SK-N-SH treated with all-trans-retinoic acid at 6 μM for 48 hours (cell line): ENCODE results near the gene GPRIN3.

Experiments
- PPARA ChIP-seq: fragments of 250-450 bp; sonication (Bioruptor Pico); IDR thresholded peaks from 2 replicates; pipeline ENCODE4 v1.5.0; 2020; ENCODE audit warnings: mild to moderate bottlenecking, borderline replicate concordance
- RARB ChIP-seq: fragments of 250-450 bp; sonication (Bioruptor Pico); IDR thresholded peaks from 2 replicates; pipeline ENCODE4 v1.8.0; 2021; ENCODE audit warnings: mild to moderate bottlenecking, moderate library complexity
- SNAI2 ChIP-seq: fragments of 250-450 bp; sonication (Bioruptor Pico); IDR thresholded peaks from 2 replicates; pipeline ENCODE4 v1.5.0; 2020; ENCODE audit warnings: mild to moderate bottlenecking, moderate library complexity
- ZC3H10 ChIP-seq: fragments of 250-450 bp; sonication (Bioruptor Pico); IDR thresholded peaks from 2 replicates; pipeline ENCODE4 v1.5.1; 2021; ENCODE audit warnings: mild to moderate bottlenecking, moderate library complexity
- ZFP30 ChIP-seq: fragments of 450-650 bp; formaldehyde crosslinking; IDR thresholded peaks from 2 replicates; pipeline ENCODE4 v1.5.0; 2022; ENCODE audit warnings: mild to moderate bottlenecking, moderate library complexity
- TF ChIP-seq, protein P1 (sequence below): fragments of 250-450 bp; sonication (Bioruptor Pico); IDR thresholded peaks from 2 replicates; pipeline ENCODE4 v1.8.0; 2020; ENCODE audit warnings: mild to moderate bottlenecking, moderate library complexity, borderline replicate concordance

DNA sequence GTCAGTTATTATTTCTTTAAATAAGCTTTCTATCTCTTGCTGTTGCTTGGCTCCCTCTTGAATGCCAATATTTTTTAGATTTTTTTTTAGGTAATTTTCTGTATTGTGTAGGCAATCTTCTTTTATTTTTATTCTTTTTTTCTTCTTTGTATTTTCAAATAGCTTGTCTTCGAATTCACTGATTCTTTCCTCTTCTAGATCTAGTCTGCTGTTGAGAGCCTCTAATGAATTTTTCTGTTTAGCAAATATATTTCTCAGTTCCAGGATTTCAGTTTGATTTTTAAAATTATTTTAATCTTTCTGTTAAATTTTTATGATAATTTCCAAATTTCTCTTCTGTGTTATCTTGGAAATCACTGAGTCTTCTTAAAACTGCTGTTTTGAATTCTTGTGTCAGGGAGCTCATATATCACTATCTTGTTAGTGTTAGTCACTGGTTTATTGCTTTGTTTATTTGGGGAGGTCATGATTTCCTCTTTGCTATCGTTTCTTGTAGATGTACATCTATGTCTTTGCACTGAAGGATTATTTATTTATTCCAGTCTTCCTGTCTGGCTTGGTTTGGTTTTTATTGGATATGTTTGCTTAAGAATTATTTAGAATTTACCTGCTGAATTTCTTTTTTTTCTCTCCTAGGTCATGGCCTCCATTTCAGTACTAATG, 39.9 kb upstream of the GPRIN3 start:
- peak; percentile 94 for TF ChIP-seq ZFP30 (CRISPR knock-in tag)
- TF ChIP-seq, protein P1, sequence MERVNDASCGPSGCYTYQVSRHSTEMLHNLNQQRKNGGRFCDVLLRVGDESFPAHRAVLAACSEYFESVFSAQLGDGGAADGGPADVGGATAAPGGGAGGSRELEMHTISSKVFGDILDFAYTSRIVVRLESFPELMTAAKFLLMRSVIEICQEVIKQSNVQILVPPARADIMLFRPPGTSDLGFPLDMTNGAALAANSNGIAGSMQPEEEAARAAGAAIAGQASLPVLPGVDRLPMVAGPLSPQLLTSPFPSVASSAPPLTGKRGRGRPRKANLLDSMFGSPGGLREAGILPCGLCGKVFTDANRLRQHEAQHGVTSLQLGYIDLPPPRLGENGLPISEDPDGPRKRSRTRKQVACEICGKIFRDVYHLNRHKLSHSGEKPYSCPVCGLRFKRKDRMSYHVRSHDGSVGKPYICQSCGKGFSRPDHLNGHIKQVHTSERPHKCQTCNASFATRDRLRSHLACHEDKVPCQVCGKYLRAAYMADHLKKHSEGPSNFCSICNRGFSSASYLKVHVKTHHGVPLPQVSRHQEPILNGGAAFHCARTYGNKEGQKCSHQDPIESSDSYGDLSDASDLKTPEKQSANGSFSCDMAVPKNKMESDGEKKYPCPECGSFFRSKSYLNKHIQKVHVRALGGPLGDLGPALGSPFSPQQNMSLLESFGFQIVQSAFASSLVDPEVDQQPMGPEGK (CRISPR knock-in tag), result no peak
- no peak for TF ChIP-seq ZC3H10 (CRISPR knock-in tag)
- no peak for TF ChIP-seq SNAI2 (CRISPR knock-in tag)
- TF ChIP-seq RARB (CRISPR knock-in tag), result no peak
- TF ChIP-seq PPARA, result no peak
